CD14-positive monocyte (primary cell): ENCODE results near the gene AMN1. TPM values are rescaled to one million over a fixed set of nuclear protein-coding genes. Genes with fewer than 3 reads are reported as not detected.
"Not testable (repeated sequence)": the region's sequence is repeated elsewhere in the genome, so short reads cannot be mapped to it uniquely, and the experiment has no call there.

ENCODE experiments used
- DNase-seq, 3 donors: peaks; one replicate each; pipeline ENCODE4 v3.0.0-alpha.2; 2011 to 2022
- H2AFZ ChIP-seq: 2 replicates; pipeline ENCODE4 v1.6.0; 2012; ENCODE audit warnings: mild to moderate bottlenecking, low read depth, low read length, inconsistent platforms; ENCODE audit not compliant: insufficient read depth, poor library complexity, severe bottlenecking
- H3K27ac ChIP-seq, 2 donors: 1 replicate in 1 of 2; 2 replicates in 1 of 2; pipeline ENCODE4 v1.5.1; 2012 to 2013; ENCODE audit warnings: low read length in 2 of 2, control low read depth in 1 of 2, inconsistent platforms in 1 of 2, low read depth in 1 of 2, mild to moderate bottlenecking in 1 of 2
- H3K27me3 ChIP-seq, 2 donors: one replicate each; pipeline versions ENCODE4 v1.6.0 to v1.6.1; 2011 to 2013; ENCODE audit warnings: low read length in 2 of 2; ENCODE audit not compliant: control insufficient read depth in 2 of 2, insufficient read depth in 2 of 2
- H3K36me3 ChIP-seq, 2 donors: replicated peaks in 1 of 2; 1 replicate in 1 of 2; 2 replicates in 1 of 2; pipeline versions ENCODE4 v1.5.1 to v1.6.1; 2012 to 2013; ENCODE audit warnings: low read length in 2 of 2, control low read depth in 1 of 2, inconsistent platforms in 1 of 2, mild to moderate bottlenecking in 1 of 2; ENCODE audit not compliant: insufficient read depth in 2 of 2, control insufficient read depth in 1 of 2
- H3K4me1 ChIP-seq, 2 donors: 1 replicate in 1 of 2; 2 replicates in 1 of 2; pipeline versions ENCODE4 v1.5.1 to v1.6.1; 2012 to 2013; ENCODE audit warnings: low read length in 2 of 2, control low read depth in 1 of 2, inconsistent platforms in 1 of 2, mild to moderate bottlenecking in 1 of 2, moderate library complexity in 1 of 2; ENCODE audit not compliant: insufficient read depth in 2 of 2, control insufficient read depth in 1 of 2
- H3K4me2 ChIP-seq: replicated peaks from 2 replicates; pipeline ENCODE3; 2012; ENCODE audit warnings: low read length, moderate library complexity, mild to moderate bottlenecking; ENCODE audit not compliant: poor library complexity, severe bottlenecking; ENCODE audit errors: extremely low read depth
- H3K4me3 ChIP-seq, 3 experiments: fragments of 200-600 bp in 1 of 3; sonication (generic) in 1 of 3; replicated peaks in 1 of 3; 1 replicate in 2 of 3; 2 replicates in 1 of 3; pipeline ENCODE4 v1.5.1; 2011 to 2013; ENCODE audit warnings: low read length in 3 of 3, mild to moderate bottlenecking in 3 of 3, control low read depth in 2 of 3, low read depth in 2 of 3, inconsistent platforms in 1 of 3, moderate library complexity in 1 of 3
- H3K79me2 ChIP-seq: 2 replicates; pipeline ENCODE4 v1.6.0; 2012; ENCODE audit warnings: mild to moderate bottlenecking, control low read depth, inconsistent platforms, low read length, moderate library complexity; ENCODE audit not compliant: insufficient read depth
- H3K9ac ChIP-seq: 2 replicates; pipeline ENCODE4 v1.6.0; 2017; ENCODE audit warnings: low read length, mild to moderate bottlenecking; ENCODE audit not compliant: insufficient read depth, poor library complexity, severe bottlenecking
- H3K9me3 ChIP-seq, 2 donors: replicated peaks in 1 of 2; 1 replicate in 1 of 2; 2 replicates in 1 of 2; pipeline versions ENCODE4 v1.5.1 to v1.6.1; 2012 to 2013; ENCODE audit warnings: low read length in 2 of 2, control low read depth in 1 of 2; ENCODE audit not compliant: control insufficient read depth in 1 of 2, insufficient read depth in 1 of 2
- H4K20me1 ChIP-seq: 2 replicates; pipeline ENCODE4 v1.6.0; 2012; ENCODE audit warnings: mild to moderate bottlenecking, low read length, control low read depth, moderate library complexity; ENCODE audit not compliant: insufficient read depth
- H3K27ac Mint-ChIP-seq, 7 donors: one replicate each; pipeline ENCODE4 v1.8.0; 2020; ENCODE audit warnings: mild to moderate bottlenecking in 7 of 7, mixed read lengths in 7 of 7, moderate library complexity in 6 of 7, inconsistent platforms in 2 of 7
- H3K27me3 Mint-ChIP-seq, 3 donors: one replicate each; pipeline ENCODE4 v1.8.0; 2021 to 2022; ENCODE audit warnings: low read depth in 3 of 3, mild to moderate bottlenecking in 3 of 3, mixed read lengths in 3 of 3, moderate library complexity in 3 of 3, inconsistent platforms in 1 of 3
- H3K36me3 Mint-ChIP-seq, 2 donors: one replicate each; pipeline ENCODE4 v1.8.0; 2020; ENCODE audit warnings: mixed read lengths in 2 of 2, inconsistent platforms in 1 of 2, mild to moderate bottlenecking in 1 of 2
- H3K4me1 Mint-ChIP-seq: one replicate; pipeline ENCODE4 v1.8.0; 2020; ENCODE audit warnings: mild to moderate bottlenecking, mixed read lengths
- H3K4me3 Mint-ChIP-seq, 2 donors: one replicate each; pipeline ENCODE4 v1.8.0; 2020; ENCODE audit warnings: mild to moderate bottlenecking in 2 of 2, mixed read lengths in 2 of 2, moderate library complexity in 1 of 2
- H3K9me3 Mint-ChIP-seq, 7 donors: one replicate each; pipeline ENCODE4 v1.8.0; 2020 to 2022; ENCODE audit warnings: mixed read lengths in 7 of 7, mild to moderate bottlenecking in 6 of 7, moderate library complexity in 6 of 7, inconsistent platforms in 2 of 7
- CTCF ChIP-seq: fragments of 200-600 bp; IDR thresholded peaks from one replicate; pipeline ENCODE4 v1.8.0; 2022; ENCODE audit warnings: antibody characterized with exemption, mild to moderate bottlenecking
- WGBS: methylation state at CpG from one replicate; pipeline ENCODE4 v1.1.5; 2013; ENCODE audit warnings: missing lambda C conversion rate; ENCODE audit not compliant: insufficient coverage; 5-methylcytosine and 5-hydroxymethylcytosine counted together
- intact Hi-C, 2 donors: fragments of 100-400 bp; cut with micrococcal nuclease; formaldehyde crosslinking; loops; one replicate each; pipeline versions ENCODE4 v1.15.0 to v1.15.1; 2023
- polyA plus RNA-seq, 3 donors: library from polyadenylated mRNA; depleted of rRNA in 1 of 3; unstranded in 2 of 3; stranded (reverse) in 1 of 3; fragments of 300-500 nt in 2 of 3; fragments of >200 nt in 1 of 3; fragmentation: Illumina TruSeq in 2 of 3; gene quantifications; 1 replicate in 2 of 3; 2 replicates in 1 of 3; pipeline ENCODE4 v1.2.3, GENCODE V29; 2012 to 2021

AMN1 gene
- polyA plus RNA-seq, 3 donors = 6.0 to 7.8 (median 7.4) TPM

GRCh38 chr12:31710021-31710818 lies 18.6 kb downstream of the AMN1 start:
- peaks cover 13% of the 10 kb centered on the region for H3K4me1 Mint-ChIP-seq
- no peaks in the 10 kb centered on the region for H4K20me1 ChIP-seq
- no peak overlapping the region for H3K9ac ChIP-seq
- H3K4me2 ChIP-seq = no peak overlapping the region
- H3K9me3 ChIP-seq = peaks cover 22 to 25% of the 10 kb centered on the region in 2 donors
- peaks cover 0 to 5% (median 0%) of the 10 kb centered on the region in 3 donors for H3K27me3 Mint-ChIP-seq
- no peaks in the 10 kb centered on the region for H3K36me3 ChIP-seq
- H3K4me3 Mint-ChIP-seq = no peak overlapping the region
- H2AFZ ChIP-seq = peak overlapping the region; percentile 6
- no peak for DNase-seq
- H3K4me3 ChIP-seq = no peak overlapping the region
- no peak overlapping the region for H3K27ac ChIP-seq
- no peaks in the 10 kb centered on the region for H3K27me3 ChIP-seq
- intact Hi-C loops = no loop called here
- no peaks in the 10 kb centered on the region for H3K79me2 ChIP-seq
- WGBS = no CpG with 5 or more reads among the region's 3 CpGs
- peaks cover 20 to 38% (median 27%) of the 10 kb centered on the region in 7 donors for H3K9me3 Mint-ChIP-seq
- no peak for TF ChIP-seq CTCF
- no peak overlapping the region for H3K27ac Mint-ChIP-seq
- peaks cover 0 to 11% of the 10 kb centered on the region in 2 donors for H3K4me1 ChIP-seq
- peaks cover 12 to 27% of the 10 kb centered on the region in 2 donors for H3K36me3 Mint-ChIP-seq

GRCh38 chr12:31708118-31708517 lies 20.7 kb downstream of the AMN1 start:
- H3K27me3 ChIP-seq, H3K79me2 ChIP-seq, H3K27ac Mint-ChIP-seq, H3K4me3 Mint-ChIP-seq, H3K4me1 ChIP-seq, H3K4me2 ChIP-seq, H3K27ac ChIP-seq, H4K20me1 ChIP-seq, H3K4me1 Mint-ChIP-seq, H3K36me3 ChIP-seq, H3K4me3 ChIP-seq, H2AFZ ChIP-seq, H3K9ac ChIP-seq, DNase-seq, H3K27me3 Mint-ChIP-seq: not testable (repeated sequence)
- Mint-ChIP-seq H3K36me3 (peaks cover 15 to 27% of the 10 kb centered on the region in 2 donors), H3K9me3 (peaks cover 20 to 36% (median 27%) of the 10 kb centered on the region in 7 donors)
- H3K9me3 ChIP-seq = peaks cover 22 to 25% of the 10 kb centered on the region in 2 donors
- intact Hi-C loops = loop anchor here in 1 of 2 donors (10.0 kb wide), 1 partner anchor 257 kb away; no protein-coding TSS in a partner anchor
- 100% methylated on average over 5 of the region's 7 CpGs for WGBS
